Liver (tissue), 9 donors: ENCODE measurements around the gene NFATC1. TPM values are rescaled to one million over a fixed set of nuclear protein-coding genes. Genes with fewer than 3 reads are reported as not detected.

Source experiments
- DNase-seq: peaks from one replicate; pipeline ENCODE4 v3.0.0-alpha.2; 2017; ENCODE audit warnings: low spot score
- H3K27ac ChIP-seq, 2 donors: one replicate each; pipeline ENCODE4 v1.7.0; 2013; ENCODE audit warnings: inconsistent platforms in 2 of 2, low read length in 2 of 2, control low read depth in 1 of 2, low read depth in 1 of 2, mild to moderate bottlenecking in 1 of 2
- H3K27me3 ChIP-seq, 4 donors: one replicate each; pipeline versions ENCODE4 v1.6.1 to v1.7.0; 2013; ENCODE audit warnings: low read length in 3 of 4, inconsistent platforms in 1 of 4, mild to moderate bottlenecking in 1 of 4, moderate library complexity in 1 of 4; ENCODE audit not compliant: control insufficient read depth in 4 of 4, insufficient read depth in 4 of 4
- H3K36me3 ChIP-seq, 4 donors: one replicate each; pipeline versions ENCODE4 v1.6.1 to v1.7.0; 2013; ENCODE audit warnings: low read length in 3 of 4, mild to moderate bottlenecking in 3 of 4, low read depth in 1 of 4, moderate library complexity in 1 of 4; ENCODE audit not compliant: control insufficient read depth in 4 of 4, insufficient read depth in 3 of 4
- H3K4me1 ChIP-seq, 4 donors: one replicate each; pipeline versions ENCODE4 v1.6.1 to v1.7.0; 2013; ENCODE audit warnings: low read length in 3 of 4, mild to moderate bottlenecking in 3 of 4, moderate library complexity in 1 of 4; ENCODE audit not compliant: control insufficient read depth in 4 of 4, insufficient read depth in 4 of 4
- H3K4me3 ChIP-seq, 3 donors: one replicate each; pipeline versions ENCODE4 v1.6.1 to v1.7.0; 2013; ENCODE audit warnings: low read length in 3 of 3, control low read depth in 1 of 3, low read depth in 1 of 3, mild to moderate bottlenecking in 1 of 3
- H3K9ac ChIP-seq, 2 donors: one replicate each; pipeline ENCODE4 v1.7.0; 2013; ENCODE audit warnings: low read length in 2 of 2, mild to moderate bottlenecking in 2 of 2, moderate library complexity in 2 of 2, control low read depth in 1 of 2, low read depth in 1 of 2
- H3K9me3 ChIP-seq, 4 donors: one replicate each; pipeline versions ENCODE4 v1.6.1 to v1.7.0; 2013; ENCODE audit warnings: low read length in 3 of 4; ENCODE audit not compliant: control insufficient read depth in 4 of 4
- EGR1 ChIP-seq, 2 donors: IDR thresholded peaks; 2 replicates each; pipeline ENCODE4 v1.6.1; 2016 to 2018; ENCODE audit warnings: antibody characterized with exemption in 2 of 2, low read depth in 2 of 2
- FOXA1 ChIP-seq: IDR thresholded peaks from 2 replicates; pipeline ENCODE4 v1.6.1; 2016; ENCODE audit warnings: antibody characterized with exemption
- FOXA2 ChIP-seq: IDR thresholded peaks from 2 replicates; pipeline ENCODE4 v1.6.1; 2016; ENCODE audit warnings: antibody characterized with exemption
- GABPA ChIP-seq, 2 donors: IDR thresholded peaks in 1 of 2; conservative IDR thresholded peaks in 1 of 2; 2 replicates each; pipeline ENCODE4 v1.6.1; 2016; ENCODE audit warnings: antibody characterized with exemption in 2 of 2, mild to moderate bottlenecking in 1 of 2, moderate library complexity in 1 of 2
- HNF4A ChIP-seq, 2 donors: conservative IDR thresholded peaks; 2 replicates each; pipeline ENCODE4 v1.6.1; 2016; ENCODE audit warnings: antibody characterized with exemption in 2 of 2, mild to moderate bottlenecking in 2 of 2
- HNF4G ChIP-seq: IDR thresholded peaks from 2 replicates; pipeline ENCODE4 v1.6.1; 2016; ENCODE audit warnings: antibody characterized with exemption
- JUND ChIP-seq, 2 donors: IDR thresholded peaks; 2 replicates each; pipeline ENCODE4 v1.6.1; 2016; ENCODE audit warnings: antibody characterized with exemption in 2 of 2
- NR2F2 ChIP-seq: IDR thresholded peaks from 2 replicates; pipeline ENCODE4 v1.6.1; 2016; ENCODE audit warnings: antibody characterized with exemption
- RAD21 ChIP-seq, 2 donors: IDR thresholded peaks; 2 replicates each; pipeline ENCODE4 v1.6.1; 2016; ENCODE audit warnings: antibody characterized with exemption in 2 of 2, mild to moderate bottlenecking in 2 of 2
- RXRA ChIP-seq, 2 donors: IDR thresholded peaks; 2 replicates each; pipeline ENCODE4 v1.6.1; 2017 to 2018; ENCODE audit warnings: antibody characterized with exemption in 2 of 2, mild to moderate bottlenecking in 1 of 2
- SP1 ChIP-seq: IDR thresholded peaks from 2 replicates; pipeline ENCODE4 v1.6.1; 2018; ENCODE audit warnings: antibody characterized with exemption, mild to moderate bottlenecking
- TAF1 ChIP-seq: conservative IDR thresholded peaks from 2 replicates; pipeline ENCODE4 v1.6.1; 2016; ENCODE audit warnings: antibody characterized with exemption, mild to moderate bottlenecking
- YY1 ChIP-seq: IDR thresholded peaks from 2 replicates; pipeline ENCODE4 v1.6.1; 2016; ENCODE audit warnings: antibody characterized with exemption, mild to moderate bottlenecking
- ZBTB33 ChIP-seq: IDR thresholded peaks from 2 replicates; pipeline ENCODE4 v1.6.1; 2016; ENCODE audit warnings: antibody characterized with exemption
- WGBS: extraction: QIAGEN DNeasy Blood & Tissue Kit; methylation state at CpG from one replicate; pipeline ENCODE4 v1.1.7; 2013; 5-methylcytosine and 5-hydroxymethylcytosine counted together
- polyA plus RNA-seq, 2 donors: library from polyadenylated mRNA; stranded (reverse) in 1 of 2; unstranded in 1 of 2; fragments of 200-250 nt in 1 of 2; fragments of >200 nt in 1 of 2; fragmentation: Nextera tagmentation in 1 of 2; extraction: Ambion mirVana in 1 of 2; gene quantifications; one replicate each; pipeline versions ENCODE4 v1.2.1 to v1.2.3, GENCODE V29; 2013 to 2015
- total RNA-seq, 2 donors: library from RNA; depleted of rRNA; stranded (reverse); fragments of >200 nt; gene quantifications; one replicate each; pipeline ENCODE4 v1.2.3, GENCODE V29; 2014
- TF ChIP-seq, protein P1 (sequence below): IDR thresholded peaks from 2 replicates; pipeline ENCODE4 v1.6.1; 2016; ENCODE audit warnings: antibody characterized with exemption
- TF ChIP-seq, protein P2 (sequence below): IDR thresholded peaks from 2 replicates; pipeline ENCODE4 v1.6.1; 2016; ENCODE audit warnings: antibody characterized with exemption
- TF ChIP-seq, protein P3 (sequence below): IDR thresholded peaks from 2 replicates; pipeline ENCODE4 v1.6.1; 2016; ENCODE audit warnings: antibody characterized with exemption, mild to moderate bottlenecking
- donor health status: healthy.
- donor health status: healthy.
- donor health status: healthy.
- donor health status: healthy.
- donor health status: healthy.

Gene NFATC1
- total and polyA plus RNA-seq, 4 donors = 0.57 to 2.2 (median 1.3) TPM

GRCh38 chr18:79384834-79385233, 10.9 kb upstream of the NFATC1 start:
- DNase-seq = no peak
- TF ChIP-seq YY1 (no peak), FOXA2 (no peak)

DNA sequence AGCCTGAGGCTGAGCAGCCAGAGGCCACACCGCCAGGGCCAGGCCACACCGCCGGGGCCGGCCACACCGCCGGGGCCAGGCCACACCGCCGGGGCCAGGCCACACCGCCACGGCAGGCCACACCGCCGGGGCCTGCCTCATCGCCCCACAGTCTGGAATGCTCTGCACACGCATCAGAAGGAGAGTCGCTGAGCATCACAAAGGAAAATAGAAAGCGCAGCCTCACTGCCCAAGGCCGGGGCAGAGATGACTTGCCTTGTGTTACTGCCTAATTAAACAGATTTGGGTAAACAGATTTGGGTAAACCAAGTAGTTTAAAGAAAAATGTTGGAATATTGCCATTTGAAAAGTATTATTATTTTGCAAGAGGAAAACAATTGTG, 10.4 kb upstream of the NFATC1 start:
- DNase-seq = no peak
- 65% methylated on average over 17 of the region's 17 CpGs for WGBS
- TF ChIP-seq, protein P1, sequence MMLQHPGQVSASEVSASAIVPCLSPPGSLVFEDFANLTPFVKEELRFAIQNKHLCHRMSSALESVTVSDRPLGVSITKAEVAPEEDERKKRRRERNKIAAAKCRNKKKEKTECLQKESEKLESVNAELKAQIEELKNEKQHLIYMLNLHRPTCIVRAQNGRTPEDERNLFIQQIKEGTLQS = no peak
- no peak for TF ChIP-seq RAD21 (IDR thresholded peaks at IDR 0.05)
- TF ChIP-seq RXRA (IDR thresholded peaks at IDR 0.05) = no peak
- no peak for TF ChIP-seq JUND (IDR thresholded peaks at IDR 0.05)
- no peak for TF ChIP-seq GABPA (IDR thresholded peaks at IDR 0.05 in 1 of 2, conservative IDR thresholded peaks at IDR 0.05 in 1 of 2)
- TF ChIP-seq, protein P2, sequence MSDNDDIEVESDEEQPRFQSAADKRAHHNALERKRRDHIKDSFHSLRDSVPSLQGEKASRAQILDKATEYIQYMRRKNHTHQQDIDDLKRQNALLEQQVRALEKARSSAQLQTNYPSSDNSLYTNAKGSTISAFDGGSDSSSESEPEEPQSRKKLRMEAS = no peak
- TF ChIP-seq FOXA1 = no peak
- TF ChIP-seq SP1 = no peak
- TF ChIP-seq YY1 = no peak
- TF ChIP-seq ZBTB33 = no peak
- TF ChIP-seq EGR1 (IDR thresholded peaks at IDR 0.05; ENCODE audit: low read depth in 2 of 2) = no peak
- TF ChIP-seq TAF1 = no peak
- no peak for TF ChIP-seq HNF4G
- H3K9ac ChIP-seq = no peak overlapping the region
- no peak overlapping the region for H3K4me3 ChIP-seq
- H3K27me3 ChIP-seq = peaks cover 0 to 9% (median 2%) of the 10 kb centered on the region in 4 donors
- no peaks in the 10 kb centered on the region for H3K4me1 ChIP-seq
- H3K36me3 ChIP-seq = no peaks in the 10 kb centered on the region
- no peaks in the 10 kb centered on the region for H3K9me3 ChIP-seq
- no peak overlapping the region for H3K27ac ChIP-seq

More at GRCh38 chr18:79384834-79385233, 10.9 kb upstream of the NFATC1 start:
- Histone ChIP-seq H3K4me1 (no peaks in the 10 kb centered on the region), H3K4me3 (no peak overlapping the region), H3K27ac (no peak overlapping the region), H3K9me3 (no peaks in the 10 kb centered on the region), H3K27me3 (peaks cover 0 to 7% (median 2%) of the 10 kb centered on the region in 4 donors), H3K36me3 (no peaks in the 10 kb centered on the region), H3K9ac (no peak overlapping the region)
- 74% methylated on average over 16 of the region's 16 CpGs for WGBS

GRCh38 chr18:79385708-79386341, 9.9 kb upstream of the NFATC1 start:
- 77% methylated on average over 21 of the region's 21 CpGs for WGBS
- Histone ChIP-seq H3K4me1 (no peaks in the 10 kb centered on the region), H3K27ac (no peak overlapping the region), H3K36me3 (no peaks in the 10 kb centered on the region), H3K4me3 (no peak overlapping the region), H3K9ac (no peak overlapping the region), H3K27me3 (peaks cover 0 to 13% (median 2%) of the 10 kb centered on the region in 4 donors), H3K9me3 (no peaks in the 10 kb centered on the region)
- TF ChIP-seq EGR1 (IDR thresholded peaks at IDR 0.05; ENCODE audit: low read depth in 2 of 2) (no peak), HNF4A (conservative IDR thresholded peaks at IDR 0.05) (no peak), NR2F2 (no peak), JUND (IDR thresholded peaks at IDR 0.05) (no peak), SP1 (no peak), FOXA1 (no peak), ZBTB33 (no peak)
- TF ChIP-seq, protein P1 = no peak
- TF ChIP-seq, protein P3, sequence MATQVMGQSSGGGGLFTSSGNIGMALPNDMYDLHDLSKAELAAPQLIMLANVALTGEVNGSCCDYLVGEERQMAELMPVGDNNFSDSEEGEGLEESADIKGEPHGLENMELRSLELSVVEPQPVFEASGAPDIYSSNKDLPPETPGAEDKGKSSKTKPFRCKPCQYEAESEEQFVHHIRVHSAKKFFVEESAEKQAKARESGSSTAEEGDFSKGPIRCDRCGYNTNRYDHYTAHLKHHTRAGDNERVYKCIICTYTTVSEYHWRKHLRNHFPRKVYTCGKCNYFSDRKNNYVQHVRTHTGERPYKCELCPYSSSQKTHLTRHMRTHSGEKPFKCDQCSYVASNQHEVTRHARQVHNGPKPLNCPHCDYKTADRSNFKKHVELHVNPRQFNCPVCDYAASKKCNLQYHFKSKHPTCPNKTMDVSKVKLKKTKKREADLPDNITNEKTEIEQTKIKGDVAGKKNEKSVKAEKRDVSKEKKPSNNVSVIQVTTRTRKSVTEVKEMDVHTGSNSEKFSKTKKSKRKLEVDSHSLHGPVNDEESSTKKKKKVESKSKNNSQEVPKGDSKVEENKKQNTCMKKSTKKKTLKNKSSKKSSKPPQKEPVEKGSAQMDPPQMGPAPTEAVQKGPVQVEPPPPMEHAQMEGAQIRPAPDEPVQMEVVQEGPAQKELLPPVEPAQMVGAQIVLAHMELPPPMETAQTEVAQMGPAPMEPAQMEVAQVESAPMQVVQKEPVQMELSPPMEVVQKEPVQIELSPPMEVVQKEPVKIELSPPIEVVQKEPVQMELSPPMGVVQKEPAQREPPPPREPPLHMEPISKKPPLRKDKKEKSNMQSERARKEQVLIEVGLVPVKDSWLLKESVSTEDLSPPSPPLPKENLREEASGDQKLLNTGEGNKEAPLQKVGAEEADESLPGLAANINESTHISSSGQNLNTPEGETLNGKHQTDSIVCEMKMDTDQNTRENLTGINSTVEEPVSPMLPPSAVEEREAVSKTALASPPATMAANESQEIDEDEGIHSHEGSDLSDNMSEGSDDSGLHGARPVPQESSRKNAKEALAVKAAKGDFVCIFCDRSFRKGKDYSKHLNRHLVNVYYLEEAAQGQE = no peak
- no peak for DNase-seq
